Activated CD8-positive, alpha-beta memory T cell treated with anti-CD3 and anti-CD28 coated beads, Interleukin-2, amount 50 U/mL, for 1 hour (primary cell): ENCODE measurements around the gene INO80E.
"Not testable (repeated sequence)": the region's sequence is repeated elsewhere in the genome, so short reads cannot be mapped to it uniquely, and the experiment has no call there.

Experiments used
- DNase-seq: peaks from one replicate; pipeline ENCODE4 v3.0.0-alpha.2; 2020; ENCODE audit errors: extremely low read depth

The INO80E gene

GRCh38 chr16:30009990-30010843 is 14.2 kb downstream of the INO80E start:
- DNase-seq: no peak

- DNase-seq: no peak
Measured at GRCh38 chr16:30010844-30011713, 15.0 kb downstream of the INO80E start, which contains the start of gene DOC2A. Gene DOC2A (minus strand): TSS chr16:30011027. CDS start chr16:30010222, 805 bp downstream.

GRCh38 chr16:30011714-30012504 is 15.9 kb downstream of the INO80E start:
- DNase-seq: no peak

GRCh38 chr16:30012598-30012997 is 16.6 kb downstream of the INO80E start:
- DNase-seq: not testable (repeated sequence)

GRCh38 chr16:30015450-30015849 is 19.4 kb downstream of the INO80E start:
- DNase-seq: not testable (repeated sequence)

GRCh38 chr16:30016555-30017276 is 20.7 kb downstream of the INO80E start:
- no peak for DNase-seq

GRCh38 chr16:30017277-30017656 is 21.2 kb downstream of the INO80E start:
- DNase-seq: no peak

GRCh38 chr16:30017937-30018336 is 21.9 kb downstream of the INO80E start:
- DNase-seq: not testable (repeated sequence)

- DNase-seq: no peak
Measured at GRCh38 chr16:30018731-30019158, 22.7 kb downstream of the INO80E start.

- no peak for DNase-seq
Measured at GRCh38 chr16:30022887-30023286, 26.8 kb downstream of the INO80E start, which contains the start of gene C16orf92. Gene C16orf92 (plus strand): TSS chr16:30023198. CDS start chr16:30023341, 143 bp downstream.

- no peak for DNase-seq
Measured at GRCh38 chr16:30023586-30023985, 27.5 kb downstream of the INO80E start.

GRCh38 chr16:30024451-30024850 is 28.4 kb downstream of the INO80E start:
- DNase-seq: no peak

- no peak for DNase-seq
Measured at GRCh38 chr16:30025156-30025555, 29.1 kb downstream of the INO80E start.

GRCh38 chr16:30025574-30025973 is 29.5 kb downstream of the INO80E start:
- no peak for DNase-seq

- DNase-seq: no peak
Measured at GRCh38 chr16:30026449-30026848, 30.4 kb downstream of the INO80E start.

GRCh38 chr16:30027588-30028437 is 31.8 kb downstream of the INO80E start:
- DNase-seq: no peak

GRCh38 chr16:30028438-30029076 is 32.5 kb downstream of the INO80E start:
- DNase-seq: no peak

- DNase-seq: no peak
Measured at GRCh38 chr16:30030011-30030685, 34.1 kb downstream of the INO80E start.

- DNase-seq: no peak
Measured at GRCh38 chr16:30030841-30031413, 34.9 kb downstream of the INO80E start, which contains the start of gene TLCD3B. Gene TLCD3B (minus strand): TSS chr16:30031271. CDS start chr16:30030527, 744 bp downstream.
